HEK293T (cell line): ENCODE results near the gene RNGTT.

Experiments
- ARNT ChIP-seq: fragments of 450-650 bp; IDR thresholded peaks from 2 replicates; pipeline ENCODE4 v1.6.1; 2017; ENCODE audit warnings: mild to moderate bottlenecking
- BHLHE40 ChIP-seq: fragments of 450-650 bp; IDR thresholded peaks from 2 replicates; pipeline ENCODE4 v1.6.1; 2016; ENCODE audit warnings: mild to moderate bottlenecking, moderate library complexity, borderline replicate concordance
- CTBP1 ChIP-seq: fragments of 450-650 bp; IDR thresholded peaks from 2 replicates; pipeline ENCODE4 v1.6.1; 2016; ENCODE audit warnings: borderline replicate concordance
- ELF4 ChIP-seq: fragments of 450-650 bp; IDR thresholded peaks from 2 replicates; pipeline ENCODE4 v1.6.1; 2017; ENCODE audit warnings: antibody characterized with exemption
- FOXA1 ChIP-seq: fragments of 450-650 bp; IDR thresholded peaks from 2 replicates; pipeline ENCODE4 v1.6.1; 2016; ENCODE audit warnings: mild to moderate bottlenecking
- FOXK2 ChIP-seq: fragments of 450-650 bp; IDR thresholded peaks from 2 replicates; pipeline ENCODE4 v1.6.1; 2016; ENCODE audit warnings: mild to moderate bottlenecking
- FOXM1 ChIP-seq: fragments of 450-650 bp; IDR thresholded peaks from 2 replicates; pipeline ENCODE4 v1.6.1; 2017; ENCODE audit warnings: mild to moderate bottlenecking, borderline replicate concordance
- HDGF ChIP-seq: fragments of 450-650 bp; IDR thresholded peaks from 2 replicates; pipeline ENCODE4 v1.6.1; 2017; ENCODE audit warnings: antibody characterized with exemption, borderline replicate concordance
- NFRKB ChIP-seq: fragments of 450-650 bp; IDR thresholded peaks from 2 replicates; pipeline ENCODE4 v1.6.1; 2016; ENCODE audit warnings: mild to moderate bottlenecking, moderate library complexity
- PKNOX1 ChIP-seq: fragments of 450-650 bp; IDR thresholded peaks from 2 replicates; pipeline ENCODE4 v1.6.1; 2016
- SP1 ChIP-seq: fragments of 450-650 bp; IDR thresholded peaks from 2 replicates; pipeline ENCODE4 v1.6.1; 2017
- TARDBP ChIP-seq: fragments of 450-650 bp; IDR thresholded peaks from 2 replicates; pipeline ENCODE4 v1.6.1; 2016

- TF ChIP-seq FOXM1 (no peak), PKNOX1 (no peak), SP1 (no peak), TARDBP (no peak), ELF4 (no peak), NFRKB (no peak), FOXA1 (no peak), ARNT (no peak), HDGF (no peak), FOXK2 (no peak), BHLHE40 (no peak), CTBP1 (no peak)
Observed at GRCh38 chr6:88985901-88986300, 22.5 kb upstream of the RNGTT start.
